Ovary (tissue), 3 donors: ENCODE results near the gene EEF1A2.

Source experiments
- EP300 ChIP-seq: sonication (generic); formaldehyde crosslinking; IDR thresholded peaks from one replicate; pipeline ENCODE4 v1.6.1; 2017; ENCODE audit warnings: antibody characterized with exemption
- POLR2A ChIP-seq: fragments of 450-650 bp; IDR thresholded peaks from one replicate; pipeline ENCODE4 v1.6.1; 2017; ENCODE audit warnings: antibody characterized with exemption, mild to moderate bottlenecking, moderate library complexity
- TF ChIP-seq, protein P1 (sequence below), 3 donors: fragments of 450-650 bp in 2 of 3; fragments of 200-600 bp in 1 of 3; IDR thresholded peaks; one replicate each; pipeline versions ENCODE4 v1.5.1 to v1.8.0; 2016 to 2022; ENCODE audit warnings: antibody characterized with exemption in 3 of 3, mild to moderate bottlenecking in 1 of 3
- donor health status: DM: no; HTN: no; CAD: no.

GRCh38 chr20:63508072-63508768 lies 9.3 kb upstream of the EEF1A2 start:
- TF ChIP-seq, protein P1, sequence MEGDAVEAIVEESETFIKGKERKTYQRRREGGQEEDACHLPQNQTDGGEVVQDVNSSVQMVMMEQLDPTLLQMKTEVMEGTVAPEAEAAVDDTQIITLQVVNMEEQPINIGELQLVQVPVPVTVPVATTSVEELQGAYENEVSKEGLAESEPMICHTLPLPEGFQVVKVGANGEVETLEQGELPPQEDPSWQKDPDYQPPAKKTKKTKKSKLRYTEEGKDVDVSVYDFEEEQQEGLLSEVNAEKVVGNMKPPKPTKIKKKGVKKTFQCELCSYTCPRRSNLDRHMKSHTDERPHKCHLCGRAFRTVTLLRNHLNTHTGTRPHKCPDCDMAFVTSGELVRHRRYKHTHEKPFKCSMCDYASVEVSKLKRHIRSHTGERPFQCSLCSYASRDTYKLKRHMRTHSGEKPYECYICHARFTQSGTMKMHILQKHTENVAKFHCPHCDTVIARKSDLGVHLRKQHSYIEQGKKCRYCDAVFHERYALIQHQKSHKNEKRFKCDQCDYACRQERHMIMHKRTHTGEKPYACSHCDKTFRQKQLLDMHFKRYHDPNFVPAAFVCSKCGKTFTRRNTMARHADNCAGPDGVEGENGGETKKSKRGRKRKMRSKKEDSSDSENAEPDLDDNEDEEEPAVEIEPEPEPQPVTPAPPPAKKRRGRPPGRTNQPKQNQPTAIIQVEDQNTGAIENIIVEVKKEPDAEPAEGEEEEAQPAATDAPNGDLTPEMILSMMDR (IDR thresholded peaks at IDR 0.05): no peak
- TF ChIP-seq POLR2A (no peak), EP300 (no peak)
